HG02763 (cell line): Measurements from ENCODE around the gene CAND1.
"Not testable (repeated sequence)": the region's sequence is repeated elsewhere in the genome, so short reads cannot be mapped to it uniquely, and the experiment has no call there.

ENCODE experiments used
- ATAC-seq: cut with Tn5 transposase; IDR thresholded peaks from one replicate; pipeline ENCODE4 v1.9.1; 2021; ENCODE audit warnings: mild to moderate bottlenecking, moderate library complexity; ENCODE audit not compliant: unreplicated experiment

Gene CAND1

DNA sequence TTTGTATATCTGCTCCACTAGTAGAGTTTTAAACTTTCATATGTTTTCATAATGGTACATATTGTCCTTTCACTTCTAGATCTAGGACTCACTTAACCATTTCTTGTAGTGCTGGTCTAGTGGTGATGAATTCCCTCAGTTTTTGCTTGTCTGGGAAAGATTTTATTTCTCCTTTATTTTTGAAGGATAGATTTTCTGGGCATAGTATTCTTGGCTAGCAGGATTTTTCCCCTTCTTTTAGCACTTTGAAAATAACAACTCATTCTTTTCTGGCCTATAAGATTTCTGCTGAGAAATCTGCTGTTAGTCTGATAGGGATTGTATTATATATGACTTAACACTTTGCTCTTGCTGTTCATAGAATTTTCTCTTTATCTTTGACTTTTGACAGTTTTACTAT, 69.3 kb downstream of the CAND1 start:
- no peak for ATAC-seq

DNA sequence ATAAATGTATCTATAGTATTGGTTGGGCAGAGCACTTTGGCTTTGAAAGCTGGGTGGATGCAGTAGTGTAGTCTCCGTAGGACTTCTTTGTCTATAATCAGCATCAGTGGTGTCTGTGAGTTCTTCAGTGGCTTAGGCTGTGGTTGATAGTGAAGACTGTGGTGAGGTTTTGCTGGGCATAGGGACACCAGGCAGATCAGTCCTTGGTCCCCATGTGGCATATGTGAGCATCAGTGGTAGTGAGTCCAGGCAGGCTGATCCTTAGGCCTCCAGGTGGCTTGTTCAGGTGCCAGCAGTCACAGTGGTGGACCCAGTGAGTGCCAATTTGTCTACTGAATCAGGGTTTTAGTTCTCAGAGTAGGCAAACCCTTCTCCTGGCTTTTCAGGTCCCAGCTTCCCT, 70.4 kb downstream of the CAND1 start:
- no peak for ATAC-seq

DNA sequence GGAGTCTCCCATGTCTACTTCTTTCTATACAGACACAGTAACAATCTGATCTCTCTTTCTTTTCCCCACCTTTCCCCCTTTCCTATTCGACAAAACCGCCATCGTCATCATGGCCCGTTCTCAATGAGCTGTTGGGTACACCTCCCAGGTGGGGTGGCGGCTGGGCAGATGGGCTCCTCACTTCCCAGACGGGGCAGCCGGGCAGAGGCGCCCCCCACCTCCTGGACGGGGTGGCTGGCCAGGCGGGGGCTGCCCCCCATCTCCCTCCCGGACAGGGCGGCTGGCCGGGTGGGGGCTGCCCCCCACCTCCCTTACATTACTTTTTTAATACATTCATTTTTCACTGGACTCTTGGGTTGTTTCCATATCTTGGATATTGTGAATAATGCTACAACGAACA, 71.9 kb downstream of the CAND1 start:
- not testable (repeated sequence) for ATAC-seq

DNA sequence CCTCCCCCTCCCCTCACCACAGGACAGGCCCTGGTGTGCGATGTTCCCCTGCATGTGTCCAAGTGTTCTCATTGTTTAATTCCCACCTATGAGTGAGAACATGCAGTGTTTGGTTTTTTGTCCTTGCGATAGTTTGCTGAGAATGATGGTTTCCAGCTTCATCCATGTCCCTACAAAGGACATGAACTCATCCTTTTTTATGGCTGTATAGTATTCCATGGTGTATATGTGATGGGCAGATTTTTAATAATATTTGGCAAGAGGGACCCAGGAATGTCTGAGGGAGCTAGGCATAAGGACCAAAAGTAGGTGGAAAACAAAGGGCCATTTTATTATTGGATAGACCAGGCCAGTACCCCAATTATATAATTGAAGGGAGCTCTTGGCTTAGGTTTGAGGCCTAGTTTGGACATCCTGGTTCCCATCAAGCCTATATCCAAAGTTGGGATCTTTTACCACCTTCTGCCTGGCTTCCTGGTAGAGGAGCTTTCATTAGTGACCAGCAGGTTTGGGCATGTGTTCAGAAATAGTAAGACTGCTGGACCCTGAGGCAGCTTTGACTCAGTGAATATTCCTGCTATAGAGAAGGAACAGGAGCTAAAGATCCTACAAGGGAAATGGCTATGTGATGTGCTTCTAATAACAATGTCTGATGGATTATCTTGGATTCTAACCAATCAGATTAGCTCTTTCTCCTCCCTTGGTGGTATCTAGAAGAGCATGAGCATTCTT, 76.0 kb downstream of the CAND1 start:
- no peak for ATAC-seq

DNA sequence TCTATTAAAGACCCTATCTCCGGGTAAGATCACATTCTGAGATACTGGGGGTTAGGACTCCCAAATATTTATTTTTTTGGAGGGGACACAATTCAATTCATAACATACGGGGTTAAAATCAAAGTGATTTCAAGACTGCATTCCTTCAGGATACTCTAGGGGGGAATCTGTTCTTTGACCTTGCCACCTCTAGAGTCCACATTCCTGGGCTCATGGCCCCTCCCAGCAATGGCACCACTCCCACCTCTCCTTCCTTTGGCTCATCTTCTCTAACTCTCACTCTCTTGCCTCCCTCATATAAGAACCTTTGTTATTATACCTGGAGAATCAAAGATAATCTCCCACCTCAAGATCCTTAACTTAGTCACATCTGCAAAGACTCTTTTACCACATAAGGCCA, 79.5 kb downstream of the CAND1 start:
- ATAC-seq: no peak

DNA sequence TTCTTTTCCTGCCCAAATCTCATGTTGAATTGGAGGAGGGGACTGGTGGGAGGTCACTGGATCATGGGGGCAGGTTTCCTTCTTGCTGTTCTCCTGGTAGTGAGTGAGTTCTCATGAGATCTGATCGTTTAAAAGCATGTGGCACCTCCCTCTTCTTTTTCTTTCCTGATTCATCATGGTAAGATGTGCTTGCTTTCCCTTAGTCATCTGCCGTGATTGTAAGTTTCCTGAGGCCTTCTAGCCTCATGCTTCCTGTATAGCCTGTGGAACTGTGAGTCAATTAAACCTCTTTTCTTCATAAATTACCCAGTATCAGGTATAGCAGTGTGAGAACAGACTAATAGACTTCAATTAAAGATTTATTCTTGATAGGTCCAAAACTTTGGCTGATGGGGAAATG, 83.5 kb downstream of the CAND1 start:
- ATAC-seq: no peak

DNA sequence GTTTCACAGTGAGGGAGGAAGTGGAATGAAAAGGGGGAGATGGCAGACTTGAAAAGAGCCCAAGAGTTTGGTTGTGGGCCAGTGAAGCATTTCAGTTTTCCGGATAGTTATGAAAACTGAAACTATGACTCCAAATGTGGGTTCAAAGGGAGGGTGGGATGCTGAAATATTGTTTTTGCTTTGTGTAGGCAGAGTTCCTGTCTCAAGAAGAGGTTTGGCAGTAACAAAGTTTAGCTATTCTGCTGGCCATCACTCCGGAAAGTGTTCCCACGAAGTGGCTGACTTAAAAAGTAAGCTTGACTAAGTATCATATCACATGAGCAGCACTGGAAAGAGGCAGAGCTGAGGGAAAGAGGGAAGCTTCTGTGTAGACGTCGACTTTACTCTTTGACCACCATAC, 85.2 kb downstream of the CAND1 start:
- ATAC-seq: no peak

DNA sequence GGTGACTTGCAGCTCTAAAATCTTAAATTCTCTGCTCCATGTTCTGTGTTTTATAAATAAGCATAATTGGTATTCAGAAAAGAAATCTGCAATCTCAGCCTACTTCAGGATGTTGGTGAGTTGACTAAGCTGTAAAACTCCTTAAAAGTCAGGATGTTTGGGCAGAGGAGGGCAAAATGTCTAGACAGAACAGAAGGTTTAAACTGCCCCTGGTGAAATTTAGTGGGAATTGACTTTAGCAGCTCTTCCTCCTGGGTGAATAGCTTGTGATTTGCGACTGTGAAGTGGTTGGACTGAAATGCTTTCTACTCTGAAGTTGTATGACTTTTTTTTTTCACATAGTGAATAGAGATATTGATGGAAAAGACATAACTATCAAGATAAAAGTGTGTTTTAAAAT, 85.8 kb downstream of the CAND1 start:
- ATAC-seq: no peak

DNA sequence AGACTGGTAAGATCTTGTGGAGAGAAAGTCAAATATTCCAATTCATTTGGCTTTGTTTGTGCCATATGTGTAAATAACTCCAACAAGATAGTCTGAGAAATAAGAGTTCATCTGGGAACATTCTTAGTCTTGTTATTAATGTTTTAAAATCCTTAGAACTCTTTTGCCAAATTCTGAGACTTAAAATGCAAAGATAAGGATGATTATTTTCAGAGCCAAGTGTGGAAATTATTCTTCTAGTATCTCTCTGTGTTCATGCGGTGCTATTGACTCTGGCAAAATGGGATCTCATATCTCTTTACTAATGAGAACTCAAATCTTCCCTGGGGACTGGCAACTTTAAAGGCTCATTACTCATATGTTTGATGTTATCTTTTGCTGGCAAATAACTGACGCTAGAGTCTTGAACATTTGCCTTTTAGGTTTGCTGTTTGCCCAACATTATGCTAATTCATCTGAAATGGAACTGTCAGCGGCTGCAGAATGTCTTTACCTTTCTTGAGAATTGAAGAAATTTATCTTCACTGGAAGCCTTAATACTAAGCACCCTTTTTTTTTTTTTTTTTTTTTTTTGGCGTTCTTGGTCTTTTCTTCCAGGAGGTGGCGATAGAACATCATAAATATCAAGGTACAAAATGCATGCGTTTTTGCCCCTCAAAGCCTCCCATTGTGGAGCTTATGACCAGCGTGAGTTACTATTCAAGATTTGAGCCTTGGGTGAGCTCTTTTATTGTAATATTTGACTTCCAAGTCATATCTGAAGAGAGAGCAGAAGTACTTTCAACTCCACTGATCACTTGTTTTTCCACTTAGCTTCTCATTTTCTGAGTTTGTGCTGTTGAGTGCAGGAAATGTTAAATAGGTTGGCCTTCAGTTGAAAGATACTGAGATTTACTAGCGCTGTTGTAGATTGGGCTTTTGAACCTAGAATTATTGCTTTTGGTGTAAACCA, 86.5 kb downstream of the CAND1 start:
- peak; percentile 54 for ATAC-seq

DNA sequence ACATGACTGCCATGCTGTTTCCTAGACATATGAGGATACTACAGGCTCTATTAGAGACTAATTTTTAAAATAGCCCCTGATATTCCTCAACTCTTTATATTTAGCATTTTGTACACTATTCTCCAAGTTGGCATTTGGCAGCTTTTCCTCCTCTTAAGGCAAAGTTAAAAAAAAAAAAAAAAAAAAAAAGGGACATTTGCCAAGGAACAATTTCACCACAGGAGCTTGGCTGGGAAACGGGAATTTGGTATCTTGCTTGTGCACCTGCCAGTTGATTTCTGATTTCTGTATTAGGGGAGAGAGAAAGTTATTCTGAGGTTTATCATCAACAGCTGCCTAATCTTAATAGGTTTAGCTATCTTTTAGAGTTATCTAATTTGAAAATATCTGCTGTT, 87.2 kb downstream of the CAND1 start:
- ATAC-seq: no peak

DNA sequence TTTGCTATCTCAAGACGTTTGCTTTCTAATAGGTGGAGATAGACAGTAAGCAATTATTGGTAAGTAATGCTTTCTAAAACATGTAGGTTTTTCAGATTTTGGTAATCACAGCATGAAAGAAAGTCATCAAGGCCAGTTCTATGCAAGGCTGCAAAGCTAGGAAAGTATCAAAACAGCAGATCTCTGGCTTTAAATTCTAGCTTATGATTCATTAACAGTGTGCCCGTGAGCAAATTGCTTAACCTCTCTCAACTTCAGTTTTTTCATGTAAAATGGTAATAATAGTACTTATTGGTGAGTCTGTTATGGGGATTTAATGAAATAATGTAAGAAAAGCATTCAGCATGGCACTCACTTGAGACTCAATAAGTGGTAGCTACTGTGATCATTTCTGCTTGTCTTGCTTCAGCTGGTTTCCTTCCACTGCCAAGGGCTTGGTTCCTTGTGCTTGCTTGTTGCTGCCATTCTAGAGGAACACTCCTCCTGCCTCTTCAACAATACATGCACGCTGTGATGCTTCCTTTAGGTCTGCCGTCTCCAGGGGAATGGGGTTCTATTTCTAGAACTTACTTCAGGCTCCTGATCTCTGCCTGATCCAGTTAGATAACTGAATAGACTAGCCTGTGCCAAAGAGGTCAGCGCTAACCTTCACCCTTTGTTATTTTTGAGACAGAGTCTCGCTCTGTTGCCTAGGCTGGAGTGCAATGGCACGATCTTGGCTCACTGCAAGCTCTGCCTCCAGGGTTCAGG, 88.4 kb downstream of the CAND1 start:
- ATAC-seq: no peak

DNA sequence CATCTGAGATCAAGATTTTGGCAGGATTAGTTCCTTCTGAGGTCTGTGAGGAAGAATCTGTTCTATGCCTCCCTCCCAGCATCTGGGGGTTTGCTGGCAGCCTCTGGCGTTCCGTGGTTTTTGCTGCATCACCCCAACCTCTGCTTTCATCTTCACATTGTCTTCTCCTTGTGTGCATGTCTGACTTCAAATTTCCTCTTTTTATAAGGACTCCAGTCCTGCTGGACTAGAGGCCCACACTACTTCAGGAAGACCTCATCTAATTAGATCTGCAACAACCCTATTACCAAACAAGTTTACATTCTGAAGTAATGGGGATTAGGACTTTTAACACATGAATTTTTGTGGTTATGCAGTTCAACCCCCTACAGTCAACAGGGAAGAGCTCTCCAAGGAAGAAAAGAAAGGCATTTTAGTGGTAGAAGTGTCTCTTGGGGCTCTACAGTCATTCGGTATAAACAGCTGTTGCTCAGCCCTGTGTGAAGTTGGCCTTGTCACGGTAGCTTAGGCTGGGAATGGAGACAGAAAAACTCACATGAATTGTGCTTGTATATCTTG, 89.7 kb downstream of the CAND1 start:
- ATAC-seq: no peak

DNA sequence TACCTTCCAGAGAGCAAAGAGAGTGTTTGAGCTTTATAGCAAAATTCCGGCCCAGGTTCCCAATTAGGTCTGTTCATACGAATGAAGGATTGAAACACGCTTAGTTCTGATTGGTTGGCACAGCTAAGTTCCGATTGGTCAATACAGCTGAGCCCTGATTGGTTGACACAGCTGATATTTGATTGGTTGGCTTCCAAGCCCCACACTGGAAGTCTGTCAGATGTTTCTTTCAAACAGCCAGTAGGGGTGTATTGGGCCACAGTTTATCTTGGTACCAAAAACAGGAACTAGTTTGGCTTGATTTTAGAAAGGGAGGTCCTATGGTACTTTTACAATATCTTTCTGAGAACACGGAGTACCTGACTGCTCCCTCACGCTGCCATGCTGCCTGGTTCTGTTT, 93.4 kb downstream of the CAND1 start:
- ATAC-seq: no peak

DNA sequence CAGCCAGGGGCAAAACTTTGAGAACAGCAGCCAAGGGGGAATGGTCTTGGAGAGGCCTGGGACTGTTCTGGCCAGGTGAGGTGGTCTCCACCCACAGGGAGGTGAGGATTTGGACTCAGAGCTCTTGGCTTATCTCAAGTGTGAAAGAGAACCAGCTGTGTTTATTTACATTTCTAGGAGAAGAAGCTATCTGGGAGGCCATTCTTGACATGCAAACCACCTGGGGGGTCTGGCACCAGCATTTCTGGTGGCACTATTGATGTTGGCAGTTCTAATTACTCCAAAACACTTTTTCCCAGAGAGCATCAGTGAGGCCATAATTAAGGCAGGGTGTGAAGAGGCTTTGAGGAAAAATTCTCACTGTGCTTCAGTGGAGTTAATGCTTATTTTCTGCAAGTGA, 95.1 kb downstream of the CAND1 start:
- ATAC-seq: no peak

DNA sequence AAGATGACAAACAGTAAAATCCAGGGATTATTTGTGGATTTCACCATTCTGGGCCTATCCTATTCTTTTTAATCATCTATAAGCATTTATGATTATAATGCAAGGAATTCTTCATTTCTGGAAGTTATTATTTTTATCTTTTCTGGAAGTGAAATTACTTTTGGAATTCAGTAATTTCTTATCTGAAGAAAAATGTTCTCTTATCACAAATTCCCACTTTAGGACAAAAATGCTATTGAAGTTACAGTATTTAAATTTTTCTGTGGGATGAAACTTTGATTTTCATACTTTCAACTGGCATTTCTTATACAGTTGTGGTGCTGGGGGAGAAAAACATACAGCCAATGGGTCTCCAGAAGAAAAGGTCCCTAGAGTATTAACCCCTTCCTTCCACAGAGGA, 96.0 kb downstream of the CAND1 start:
- no peak for ATAC-seq

DNA sequence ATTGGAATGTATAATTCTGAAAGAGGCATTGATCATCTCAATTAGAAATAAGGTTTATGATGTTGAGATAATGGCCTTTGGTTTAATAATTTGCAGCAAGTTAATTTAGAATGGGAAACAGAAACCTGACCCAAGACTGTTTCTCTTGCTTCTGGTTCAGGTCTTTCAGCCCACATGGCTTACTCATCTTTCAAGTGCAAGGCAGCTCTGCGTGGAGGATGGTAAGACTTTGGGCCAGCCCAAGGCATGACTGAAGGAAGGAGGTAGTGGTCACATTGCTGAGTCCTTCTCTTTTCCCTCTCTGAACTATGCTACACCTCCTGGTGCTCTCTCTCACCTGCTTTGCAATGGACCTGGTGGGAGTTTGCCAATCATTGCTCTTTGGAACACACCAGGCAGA, 98.7 kb downstream of the CAND1 start:
- no peak for ATAC-seq
